HG02759 (cell line): ENCODE measurements around the gene SH3BGRL2.

Experiments used
- ATAC-seq: cut with Tn5 transposase; IDR thresholded peaks from one replicate; pipeline ENCODE4 v1.9.1; 2021; ENCODE audit warnings: mild to moderate bottlenecking, moderate library complexity; ENCODE audit not compliant: unreplicated experiment

Gene SH3BGRL2

GRCh38 chr6:79630883-79631692 lies at the start of gene SH3BGRL2:
SH3BGRL2 (plus strand) TSS chr6:79631329; CDS start chr6:79631462, 133 bp downstream.
- ATAC-seq: peak; percentile 68

- ATAC-seq: no peak
Measured at GRCh38 chr6:79584332-79584731, 46.8 kb upstream of the SH3BGRL2 start.

GRCh38 chr6:79586548-79586947 lies 44.6 kb upstream of the SH3BGRL2 start:
- ATAC-seq: no peak

- no peak for ATAC-seq
Measured at GRCh38 chr6:79589701-79590100, 41.4 kb upstream of the SH3BGRL2 start.

GRCh38 chr6:79597155-79597554 lies 34.0 kb upstream of the SH3BGRL2 start:
- ATAC-seq: no peak

GRCh38 chr6:79598012-79598411 lies 33.1 kb upstream of the SH3BGRL2 start:
- ATAC-seq: no peak

- ATAC-seq: no peak
Measured at GRCh38 chr6:79599725-79600259, 31.3 kb upstream of the SH3BGRL2 start.

GRCh38 chr6:79600313-79600712 lies 30.8 kb upstream of the SH3BGRL2 start:
- no peak for ATAC-seq

GRCh38 chr6:79600812-79601609 lies 30.1 kb upstream of the SH3BGRL2 start:
- ATAC-seq: no peak

- no peak for ATAC-seq
Measured at GRCh38 chr6:79602859-79603258, 28.3 kb upstream of the SH3BGRL2 start.

- ATAC-seq: no peak
Measured at GRCh38 chr6:79604583-79605037, 26.5 kb upstream of the SH3BGRL2 start.

GRCh38 chr6:79605061-79605460 lies 26.1 kb upstream of the SH3BGRL2 start:
- no peak for ATAC-seq

- no peak for ATAC-seq
Measured at GRCh38 chr6:79605968-79606764, 25.0 kb upstream of the SH3BGRL2 start.

- ATAC-seq: no peak
Measured at GRCh38 chr6:79607000-79607399, 24.1 kb upstream of the SH3BGRL2 start.

- no peak for ATAC-seq
Measured at GRCh38 chr6:79608334-79609224, 22.6 kb upstream of the SH3BGRL2 start.

- no peak for ATAC-seq
Measured at GRCh38 chr6:79609225-79609595, 21.9 kb upstream of the SH3BGRL2 start.

- ATAC-seq: no peak
Measured at GRCh38 chr6:79610306-79611009, 20.7 kb upstream of the SH3BGRL2 start.

- ATAC-seq: no peak
Measured at GRCh38 chr6:79612457-79612856, 18.7 kb upstream of the SH3BGRL2 start.

GRCh38 chr6:79612918-79613317 lies 18.2 kb upstream of the SH3BGRL2 start:
- no peak for ATAC-seq
